Measurements from ENCODE around the gene OR2A1. TPM values are rescaled to one million over a fixed set of nuclear protein-coding genes. Genes with fewer than 3 reads are reported as not detected.
"Not testable (repeated sequence)": the region's sequence is repeated elsewhere in the genome, so short reads cannot be mapped to it uniquely, and the experiment has no call there.

OR2A1 gene
- total RNA-seq, 1 donor from 2014 or later: 0.22 TPM

DNA sequence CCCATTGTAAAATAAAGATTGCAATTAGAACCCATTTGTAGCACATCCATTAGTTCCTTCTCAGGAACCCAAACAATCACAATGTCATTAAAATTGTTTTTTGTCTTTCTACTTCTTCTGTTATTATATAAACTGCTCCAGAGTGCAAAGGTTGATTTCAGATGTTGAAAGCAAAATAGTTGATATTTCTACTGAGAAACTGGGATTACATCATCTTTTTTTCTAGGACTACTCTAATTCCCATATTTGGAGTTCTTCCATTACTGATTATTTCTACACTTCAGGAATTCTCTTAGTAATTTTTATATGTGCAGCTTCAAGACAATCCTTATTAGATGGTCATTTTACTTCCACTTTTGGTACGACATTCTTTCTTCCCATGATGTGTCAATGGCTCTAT is 5.3 kb downstream of the OR2A1 start:
- DNase-seq (ENCODE audit: low spot score); intact Hi-C loops (cut with DNase I): not testable (repeated sequence)
- peak; percentile 51 for ATAC-seq

GRCh38 chr7:144319547-144319946 is 7.3 kb downstream of the OR2A1 start:
- intact Hi-C loops (cut with DNase I); ATAC-seq: not testable (repeated sequence)

GRCh38 chr7:144321677-144322206 is 9.5 kb downstream of the OR2A1 start:
- DNase-seq (ENCODE audit: low spot score); intact Hi-C loops (cut with DNase I): not testable (repeated sequence)
- peak; percentile 61 for ATAC-seq

More at GRCh38 chr7:144319547-144319946, 7.3 kb downstream of the OR2A1 start:
- DNase-seq (ENCODE audit: low spot score): not testable (repeated sequence)

GRCh38 chr7:144323359-144323758 is 11.1 kb downstream of the OR2A1 start:
- ATAC-seq; DNase-seq (ENCODE audit: low spot score); intact Hi-C loops (cut with DNase I): not testable (repeated sequence)

DNA sequence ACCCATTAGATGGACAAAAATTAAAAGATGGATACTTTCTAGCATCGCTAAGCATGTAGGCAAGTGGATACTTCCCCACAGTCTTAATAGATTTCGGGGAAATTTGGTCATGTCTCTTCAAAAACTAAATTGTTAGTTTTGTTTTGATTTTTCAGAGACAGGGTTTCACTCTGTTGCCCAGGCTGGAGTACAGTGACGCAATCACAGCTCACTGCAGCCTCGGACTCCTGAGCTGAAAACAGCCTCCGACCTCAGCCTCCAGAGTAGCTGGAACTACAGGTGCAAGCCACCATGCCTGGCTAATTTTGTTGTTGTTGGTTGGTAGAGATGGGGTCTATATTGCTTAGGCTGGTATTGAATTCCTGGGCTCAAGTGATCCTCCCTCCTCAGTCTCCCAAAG is 13.6 kb downstream of the OR2A1 start:
- intact Hi-C loops (cut with DNase I); ATAC-seq; DNase-seq (ENCODE audit: low spot score): not testable (repeated sequence)

DNA sequence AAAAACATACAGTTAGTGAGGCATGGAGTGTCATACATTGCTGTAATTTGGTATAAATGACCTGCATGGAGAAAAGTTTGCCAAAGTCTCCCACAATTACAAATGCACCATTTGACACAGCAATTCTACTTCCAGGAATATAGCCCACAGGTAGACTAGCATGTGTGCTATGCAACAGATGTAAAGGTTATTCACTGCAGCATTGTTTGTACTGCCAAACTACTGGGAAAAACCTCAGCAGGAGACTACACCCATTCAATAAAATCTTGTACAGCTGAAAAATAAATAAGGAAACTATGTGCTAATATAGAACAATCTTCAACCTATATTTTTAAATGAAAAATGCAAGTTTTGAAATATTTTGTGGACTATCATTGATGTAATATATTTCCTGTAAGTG is 17.8 kb downstream of the OR2A1 start:
- intact Hi-C loops (cut with DNase I): not testable (repeated sequence)

GRCh38 chr7:144331221-144331995 is 19.2 kb downstream of the OR2A1 start:
- ATAC-seq: peak; percentile 59
- intact Hi-C loops (cut with DNase I): not testable (repeated sequence)

More for the DNA sequence above, 17.8 kb downstream of the OR2A1 start:
- DNase-seq (ENCODE audit: low spot score); ATAC-seq: not testable (repeated sequence)

DNA sequence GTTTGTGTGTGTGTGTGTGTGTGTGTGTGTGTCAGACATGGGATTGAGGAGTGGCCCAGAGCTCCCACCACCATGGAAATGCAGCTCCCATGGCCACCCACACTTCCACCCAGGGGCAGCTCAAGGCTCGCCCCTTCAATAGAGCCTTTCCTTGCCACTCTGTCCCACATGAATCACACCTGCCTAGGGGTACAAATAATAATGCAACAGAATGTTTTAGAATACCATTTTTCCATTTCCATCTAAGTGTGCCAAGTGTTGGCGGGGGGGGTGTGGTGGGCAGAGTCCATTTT is 19.7 kb downstream of the OR2A1 start:
- intact Hi-C loops (cut with DNase I); DNase-seq (ENCODE audit: low spot score): not testable (repeated sequence)
- peak; percentile 38 for ATAC-seq

More at GRCh38 chr7:144331221-144331995, 19.2 kb downstream of the OR2A1 start:
- not testable (repeated sequence) for DNase-seq (ENCODE audit: low spot score)

GRCh38 chr7:144348625-144349024 is 36.4 kb downstream of the OR2A1 start:
- intact Hi-C loops (cut with DNase I); DNase-seq (ENCODE audit: low spot score); ATAC-seq: not testable (repeated sequence)

DNA sequence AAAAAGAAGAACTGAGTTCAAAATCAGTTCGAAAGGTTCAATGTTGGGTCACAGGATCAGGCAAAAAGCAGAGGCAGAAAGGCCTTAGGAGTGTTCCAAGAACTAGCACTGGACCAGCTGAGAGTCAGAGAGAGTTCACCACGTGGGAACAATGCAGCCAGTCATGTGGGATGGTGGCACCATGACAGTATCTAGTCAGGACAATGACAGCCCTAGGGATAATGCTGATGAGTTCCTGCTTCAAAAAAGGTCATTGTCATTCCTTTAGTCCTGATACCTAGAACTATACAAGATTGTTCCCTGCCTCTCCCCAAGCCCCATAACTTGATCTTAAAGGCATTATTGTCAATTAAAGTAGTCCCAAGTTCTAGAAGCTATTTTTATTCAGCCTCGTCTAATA is 39.4 kb downstream of the OR2A1 start:
- DNase-seq (ENCODE audit: low spot score); ATAC-seq; intact Hi-C loops (cut with DNase I): not testable (repeated sequence)

DNA sequence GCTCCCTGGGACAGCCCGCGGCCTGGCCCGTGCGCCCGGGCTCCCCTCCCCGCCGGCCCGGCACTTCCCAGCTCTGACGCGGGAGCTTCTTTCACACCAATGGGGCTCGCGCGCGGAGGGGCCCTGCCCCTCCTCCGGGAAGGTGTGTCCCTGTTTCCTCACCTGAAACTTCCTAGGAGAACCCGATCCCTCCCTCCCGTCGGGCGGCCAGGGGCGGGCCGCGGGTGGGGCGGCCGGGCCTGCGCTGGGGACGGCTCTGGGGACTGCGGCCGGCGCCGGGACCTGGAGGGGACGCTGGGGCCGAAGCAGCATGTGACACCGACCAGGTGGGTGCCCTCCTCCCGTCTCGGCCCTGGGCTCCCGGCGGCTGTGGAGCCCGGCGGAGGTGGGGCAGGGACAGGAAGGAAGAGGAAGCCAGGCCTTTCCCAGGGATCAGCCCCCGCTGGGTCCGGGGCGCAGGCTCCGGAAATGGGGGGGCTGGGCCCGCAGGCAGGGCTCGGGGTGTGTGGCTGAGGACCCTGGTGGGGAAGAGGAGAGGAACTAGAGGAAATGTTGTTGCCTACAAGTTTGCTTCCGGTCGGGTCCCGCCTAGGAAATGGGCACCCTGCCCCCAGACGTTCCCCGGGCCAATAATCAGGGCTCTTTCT is 43.1 kb downstream of the OR2A1 start, which contains the start of gene ARHGEF5:
Gene ARHGEF5 (plus strand): TSS at position 227 of the 647 bp plus-strand sequence. CDS start 7,268 bp downstream, outside the sequence.
- intact Hi-C loops (cut with DNase I); DNase-seq (ENCODE audit: low spot score): not testable (repeated sequence)
- ATAC-seq: peak; percentile 81

DNA sequence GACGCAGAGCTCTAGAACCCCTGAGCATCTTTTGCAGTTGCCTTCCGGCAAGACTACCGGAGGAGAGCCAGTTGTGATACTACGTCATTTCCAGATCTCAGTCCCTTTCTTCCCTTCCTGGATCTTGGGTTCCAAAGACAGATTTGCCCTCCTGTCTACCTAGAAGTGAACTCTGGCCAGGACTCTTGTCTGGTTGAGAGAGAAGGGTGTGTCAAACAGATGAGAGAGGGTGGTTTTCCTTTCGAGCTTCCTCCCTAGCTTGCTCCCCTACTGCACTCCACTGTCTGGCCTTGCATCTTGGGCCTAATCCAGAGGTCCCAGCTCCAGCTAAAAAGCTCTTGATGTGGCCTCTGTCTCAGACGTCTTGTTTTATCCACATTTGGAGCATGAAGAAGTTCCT is 44.0 kb downstream of the OR2A1 start:
- intact Hi-C loops (cut with DNase I); DNase-seq (ENCODE audit: low spot score); ATAC-seq: not testable (repeated sequence)

DNA sequence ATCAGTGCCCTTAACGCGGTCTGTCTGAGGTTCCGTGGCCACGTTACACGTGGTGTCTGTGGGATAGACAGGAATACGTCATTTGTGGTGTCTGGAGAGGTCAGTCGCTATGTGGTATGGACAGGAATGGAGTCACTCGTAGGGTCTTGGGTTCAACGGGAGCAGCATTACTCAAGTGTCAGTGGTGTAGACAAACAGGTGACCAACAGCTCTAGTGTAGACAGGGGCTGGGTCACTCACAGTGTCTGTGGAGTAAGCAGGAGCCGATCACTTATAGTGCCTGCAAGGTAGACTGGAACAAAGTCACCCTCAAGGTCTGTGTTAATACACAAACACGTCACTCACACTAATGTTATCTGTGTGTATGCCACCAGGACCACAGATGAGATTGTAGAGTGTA is 44.6 kb downstream of the OR2A1 start:
- intact Hi-C loops (cut with DNase I); ATAC-seq; DNase-seq (ENCODE audit: low spot score): not testable (repeated sequence)

- intact Hi-C loops (cut with DNase I); DNase-seq (ENCODE audit: low spot score); ATAC-seq: not testable (repeated sequence)
These were observed 49.8 kb downstream of the OR2A1 start for GRCh38 chr7:144362061-144362460.

- peak; percentile 9 for ATAC-seq
- intact Hi-C loops (cut with DNase I); DNase-seq (ENCODE audit: low spot score): not testable (repeated sequence)
These were observed 53.3 kb downstream of the OR2A1 start for GRCh38 chr7:144365523-144365922.

DNA sequence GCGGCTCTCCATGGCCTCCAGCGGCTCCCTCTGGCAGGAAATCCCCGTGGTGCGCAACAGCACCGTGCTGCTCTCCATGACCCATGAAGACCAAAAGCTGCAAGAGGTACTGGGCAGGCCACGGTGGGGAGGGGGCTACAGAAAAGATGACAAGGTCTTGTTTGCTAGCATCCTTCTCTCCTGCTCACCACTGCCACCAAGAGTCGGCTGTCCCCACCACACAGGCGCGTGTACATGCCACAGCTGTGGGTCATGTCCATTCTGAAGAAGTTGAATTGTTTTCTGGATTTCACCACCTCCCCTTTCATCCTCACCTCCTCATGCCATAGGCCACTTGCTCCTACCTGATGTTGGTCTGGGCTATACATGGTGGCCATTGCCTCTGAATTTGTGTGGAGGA is 55.0 kb downstream of the OR2A1 start:
- intact Hi-C loops (cut with DNase I); DNase-seq (ENCODE audit: low spot score): not testable (repeated sequence)

DNA sequence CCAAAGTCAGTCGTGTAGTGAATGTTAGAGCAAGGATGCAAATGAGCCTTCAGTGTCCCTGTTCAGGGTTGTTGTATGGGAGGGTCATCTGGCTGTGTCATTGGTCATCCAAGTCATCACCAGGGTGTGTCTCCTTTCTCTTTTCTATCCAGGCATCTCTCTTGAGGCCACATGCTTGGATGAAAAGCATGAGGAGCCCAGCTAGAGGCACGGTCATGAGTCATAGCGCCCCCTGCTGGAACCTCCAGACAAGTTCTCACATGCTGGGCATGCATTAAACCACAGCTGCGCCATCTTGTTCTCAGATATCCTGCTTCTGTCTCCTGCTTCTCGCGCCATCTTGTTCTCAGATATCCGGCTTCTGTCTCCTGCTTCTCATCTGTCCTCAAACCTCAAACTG is 57.0 kb downstream of the OR2A1 start:
- intact Hi-C loops (cut with DNase I); DNase-seq (ENCODE audit: low spot score); ATAC-seq: not testable (repeated sequence)

More for the DNA sequence above, 55.0 kb downstream of the OR2A1 start:
- not testable (repeated sequence) for ATAC-seq

All from sciatic nerve (tissue), 2 donors.